RPMI8226 (cell line): Measurements from ENCODE around the gene PLXNA2.
A peak's percentile ranks its signal among the peaks of the same experiment; 100 is the strongest.

Experiments
- DNase-seq: peaks from one replicate; pipeline ENCODE4 v3.0.0-alpha.2; 2015

PLXNA2 gene

DNA sequence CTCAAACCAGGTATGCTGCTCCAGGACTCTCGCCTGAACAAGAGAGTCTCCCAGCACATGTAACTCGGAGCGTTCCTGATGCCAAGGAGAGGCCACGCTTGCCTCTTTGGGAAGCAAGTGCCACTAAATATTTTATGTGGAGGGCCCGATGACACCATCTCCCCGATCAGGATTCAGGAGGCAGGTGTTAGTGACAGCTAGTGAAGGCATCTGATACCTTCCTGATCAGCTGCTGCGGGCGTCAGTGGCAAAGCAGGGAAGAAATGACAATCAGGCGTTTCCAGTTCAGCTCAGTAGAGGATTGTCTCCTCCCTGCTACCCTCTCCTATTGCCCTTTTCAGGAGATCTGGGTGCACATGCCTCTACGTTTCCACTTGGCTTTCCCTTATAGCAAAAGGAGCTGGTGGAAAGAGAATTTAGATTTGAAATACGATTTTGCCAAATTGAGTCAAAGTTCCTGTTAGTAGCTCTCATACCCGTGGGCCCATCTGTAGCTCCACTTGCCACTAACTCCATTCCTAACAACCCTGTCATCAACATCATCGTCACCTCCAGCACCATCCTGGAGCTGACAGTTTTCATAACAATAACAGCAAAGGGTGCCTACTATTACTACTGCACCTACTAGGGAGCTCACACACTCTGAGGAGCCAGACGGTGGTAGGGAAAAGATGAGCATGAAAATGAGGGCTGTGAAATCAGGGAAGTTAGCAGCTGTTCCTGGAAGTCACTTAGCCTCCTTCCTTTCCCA, 21.6 kb downstream of the PLXNA2 start:
- DNase-seq: no peak

DNA sequence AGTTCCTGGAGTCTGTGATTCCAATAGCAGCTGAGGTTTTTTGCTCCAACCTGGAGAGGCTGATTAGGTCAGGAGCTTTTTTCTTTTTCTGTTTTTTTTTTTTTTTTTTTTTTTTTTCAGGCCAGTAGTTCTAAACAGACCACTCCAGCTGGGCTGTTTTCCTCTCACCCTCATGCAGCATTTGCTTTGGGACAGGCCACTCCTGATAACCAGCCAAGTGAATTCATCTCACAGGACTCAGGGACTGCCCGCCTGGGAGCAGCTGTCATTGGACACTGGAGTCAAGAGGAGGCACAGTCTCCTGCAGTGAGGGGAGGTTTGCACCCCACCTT, 22.9 kb downstream of the PLXNA2 start:
- DNase-seq: no peak

GRCh38 chr1:208219659-208220282, 24.4 kb downstream of the PLXNA2 start:
- DNase-seq: no peak

GRCh38 chr1:208219098-208219658, 25.0 kb downstream of the PLXNA2 start:
- DNase-seq: no peak

DNA sequence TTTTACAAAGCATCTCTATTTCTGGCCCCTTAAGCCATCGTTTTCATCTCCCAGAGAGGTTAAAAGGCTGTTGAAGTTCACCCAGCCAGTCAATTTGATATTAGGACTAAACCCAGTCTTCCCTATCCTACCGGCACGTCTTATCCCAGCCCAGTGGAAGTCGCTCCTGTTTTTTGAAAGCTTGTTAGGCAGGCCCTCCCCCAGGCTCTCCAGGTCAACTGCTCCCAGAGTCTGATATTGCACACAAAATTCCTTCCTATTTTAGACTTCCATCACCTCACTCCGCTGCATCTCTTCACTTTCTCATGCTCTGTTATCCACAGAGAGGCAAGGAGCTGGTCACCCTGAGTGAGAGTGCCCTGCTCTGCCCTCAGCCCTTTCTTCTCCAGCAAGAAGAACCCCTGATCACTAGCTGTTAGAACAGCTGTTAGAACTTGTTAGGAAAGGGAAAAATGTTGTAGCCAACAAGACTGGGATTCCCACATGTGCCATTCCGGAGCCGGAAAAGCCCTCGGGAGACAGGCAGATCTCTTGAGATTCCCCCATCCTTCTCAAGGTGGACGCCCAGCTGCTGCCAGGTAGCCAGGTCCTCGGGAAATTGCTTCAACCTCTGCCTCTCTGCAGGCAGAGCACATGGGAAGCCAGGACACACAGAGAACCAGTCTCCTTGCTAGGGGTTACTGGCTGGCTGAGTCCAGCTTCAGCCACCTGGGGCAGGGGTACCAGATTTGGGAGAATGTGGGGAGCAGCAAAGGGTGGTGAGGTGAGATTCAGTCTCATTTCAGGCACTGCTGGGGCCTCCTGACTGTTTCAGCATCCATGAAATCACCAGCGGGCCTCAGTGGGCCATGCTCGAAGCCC, 25.7 kb downstream of the PLXNA2 start:
- DNase-seq: no peak

DNA sequence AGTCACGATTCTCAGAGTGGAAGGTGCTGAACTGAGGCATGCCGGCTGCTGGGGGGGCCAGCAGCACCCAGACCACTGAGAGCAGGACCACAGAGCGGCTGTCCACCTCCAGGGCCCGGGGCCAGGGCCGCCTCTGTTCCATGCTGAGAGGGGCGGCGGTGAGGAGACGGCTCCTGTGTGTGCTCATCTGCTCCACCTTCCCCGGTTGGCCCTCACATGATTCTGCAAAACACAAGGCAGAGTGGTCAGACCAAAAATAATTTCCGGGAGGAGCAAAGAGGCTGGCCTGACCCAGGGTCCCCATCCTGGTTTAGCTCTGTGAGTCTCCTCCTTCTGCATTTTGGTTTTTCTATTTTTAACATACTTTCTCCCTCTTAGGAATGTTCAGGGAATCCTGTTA, 26.4 kb downstream of the PLXNA2 start:
- DNase-seq: no peak

DNA sequence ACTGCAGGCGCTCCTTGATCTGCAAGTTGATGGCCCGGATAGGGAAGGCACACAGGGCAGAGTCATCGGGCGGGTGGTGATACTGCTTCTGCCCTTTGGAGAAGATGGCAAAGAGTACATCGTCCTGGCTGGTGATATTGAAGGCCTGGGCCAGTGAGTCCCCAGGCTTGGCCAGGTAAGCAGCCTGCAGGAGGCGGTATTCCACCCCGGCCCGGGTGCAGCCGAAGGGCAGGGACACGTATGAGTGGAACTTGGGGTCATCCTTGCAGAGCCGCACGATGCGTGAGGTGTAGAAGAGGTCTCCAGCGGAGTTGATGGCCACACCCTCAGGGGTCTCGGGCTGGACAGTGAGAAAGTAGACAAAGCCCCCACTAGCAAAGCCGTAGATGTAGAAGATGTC, 27.4 kb downstream of the PLXNA2 start:
- no peak for DNase-seq

GRCh38 chr1:208216062-208216461, 28.1 kb downstream of the PLXNA2 start:
- no peak for DNase-seq

DNA sequence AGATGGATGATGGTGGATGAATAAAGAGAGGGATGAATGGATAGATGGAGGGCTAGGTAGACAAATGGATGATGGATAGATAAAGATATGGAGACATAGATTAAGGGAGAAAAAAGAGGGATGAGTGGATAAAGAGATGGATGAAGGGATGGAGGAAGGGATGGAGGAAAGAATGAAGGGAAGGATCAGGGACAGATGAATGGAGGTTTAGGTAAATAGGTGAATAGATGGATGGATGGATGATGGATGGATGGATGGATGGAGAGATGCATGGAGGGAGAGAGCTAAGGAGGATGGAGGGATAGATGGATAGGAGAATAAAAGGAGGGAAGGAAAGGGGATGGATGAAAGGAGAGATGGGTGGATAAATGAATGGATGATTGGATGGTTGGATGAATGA, 28.8 kb downstream of the PLXNA2 start:
- DNase-seq: no peak

DNA sequence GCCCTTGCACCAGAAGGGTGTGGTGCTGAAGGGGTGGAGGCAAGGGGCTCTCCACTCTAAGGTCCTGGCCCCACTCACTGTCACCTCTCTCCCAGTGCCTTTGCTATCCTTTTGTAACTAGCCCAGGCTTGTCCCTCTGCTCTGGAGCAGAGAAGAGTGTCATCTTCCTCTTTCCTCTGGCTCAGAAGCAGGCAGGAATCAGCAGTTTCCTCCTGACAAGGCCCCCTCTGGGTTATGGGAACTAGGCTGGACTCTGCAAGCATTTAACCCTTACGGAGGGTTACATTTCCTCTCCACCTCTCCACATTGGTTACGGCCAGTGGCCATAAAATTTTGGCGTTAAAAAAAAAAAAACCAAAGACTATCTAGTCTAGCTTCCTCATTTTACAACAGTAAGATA, 30.4 kb downstream of the PLXNA2 start:
- DNase-seq: no peak

DNA sequence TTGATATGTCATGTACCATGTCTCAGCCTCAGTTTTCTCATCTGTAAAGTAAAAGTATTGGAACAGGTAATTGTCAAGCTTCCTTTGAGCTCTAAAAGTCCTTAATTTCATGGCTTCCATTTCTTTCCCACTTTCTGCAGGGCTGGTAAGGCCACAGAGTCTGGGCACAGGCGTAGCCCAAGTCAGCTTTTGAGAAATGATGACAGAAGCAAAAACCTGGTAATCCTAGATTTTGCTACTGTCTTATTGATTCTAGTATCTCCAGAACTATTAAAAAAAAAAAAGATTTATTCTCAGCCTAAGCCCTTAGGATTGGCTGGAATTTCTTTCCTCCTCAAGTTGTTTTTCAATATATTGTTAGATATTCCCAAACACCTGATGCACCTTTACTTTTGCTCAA, 31.3 kb downstream of the PLXNA2 start:
- no peak for DNase-seq

DNA sequence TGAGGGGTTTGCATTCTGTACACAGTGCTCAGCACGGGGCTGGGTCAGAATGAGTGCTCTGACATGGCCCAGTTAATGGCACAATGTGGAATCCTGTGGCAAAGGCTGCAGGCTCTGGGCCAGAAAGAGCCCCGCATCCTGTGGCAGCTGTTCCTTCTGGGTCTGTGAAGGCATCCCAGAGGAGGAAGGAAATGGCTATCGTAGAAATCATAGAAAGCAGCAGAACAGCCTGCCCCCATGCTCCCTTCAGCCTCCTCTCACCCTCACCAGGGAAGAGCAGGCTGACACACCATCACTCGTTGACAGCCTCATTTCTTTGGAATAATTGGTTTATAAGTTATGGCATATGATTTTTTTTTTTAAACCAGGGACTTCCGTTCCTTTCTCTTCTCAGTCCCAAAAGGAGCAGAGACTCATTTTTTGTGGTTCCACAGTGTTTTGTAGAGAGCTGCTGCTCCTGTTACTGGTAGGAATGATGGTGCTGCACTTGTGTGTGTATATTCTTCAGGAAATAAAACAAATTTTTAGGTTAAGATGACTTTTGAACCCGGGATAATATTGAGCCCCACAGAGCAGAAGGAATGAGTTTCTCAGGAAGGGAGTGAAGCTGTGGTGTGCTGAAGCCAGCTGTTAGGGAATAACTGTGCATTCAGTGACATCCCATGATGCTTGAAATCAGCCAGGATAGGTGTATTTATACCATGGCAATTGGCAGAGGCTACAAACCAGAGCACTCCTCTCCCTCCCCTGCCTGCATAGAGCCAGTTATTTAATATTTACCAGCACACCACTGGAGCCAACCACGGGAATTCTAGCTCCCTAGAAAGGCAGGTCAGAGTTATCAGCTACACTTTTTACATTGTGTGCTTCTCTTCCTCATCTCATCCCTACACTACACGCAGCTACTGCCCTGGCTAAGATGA, 32.0 kb downstream of the PLXNA2 start:
- DNase-seq: no peak

DNA sequence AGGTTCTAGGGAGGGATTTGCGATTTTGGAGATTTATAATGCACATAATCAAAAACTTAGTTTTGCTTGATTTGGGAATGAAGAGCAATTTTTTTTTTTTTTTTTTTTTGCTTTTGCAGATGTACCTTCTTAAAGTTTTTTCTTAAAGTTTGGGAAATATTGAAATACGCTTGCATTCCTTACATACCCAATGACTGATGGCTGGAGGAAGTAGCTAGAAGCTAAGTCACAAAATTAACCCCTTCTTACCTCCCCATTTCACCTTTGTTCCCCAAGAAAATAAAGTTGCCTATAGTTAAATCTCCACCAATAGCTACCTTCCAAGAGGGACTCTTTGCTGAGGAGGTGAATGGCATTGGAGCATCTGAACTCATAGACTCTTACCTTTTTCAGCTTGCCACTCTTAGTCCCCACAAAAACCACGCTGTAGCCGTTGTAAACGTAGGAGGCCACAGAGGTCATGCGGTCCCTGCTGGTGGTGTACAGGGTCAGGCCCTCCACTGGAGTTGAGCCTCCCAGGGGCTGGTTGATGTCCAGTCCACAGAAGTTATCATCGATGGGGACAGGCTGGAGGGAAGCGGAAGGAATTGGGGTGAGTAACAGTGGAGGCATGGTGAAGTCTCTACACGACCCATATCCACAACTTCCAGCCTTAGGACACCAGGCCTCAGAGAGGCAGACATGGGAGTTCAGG, 34.1 kb downstream of the PLXNA2 start:
- DNase-seq: no peak

GRCh38 chr1:208209286-208209685, 34.9 kb downstream of the PLXNA2 start:
- DNase-seq: no peak

DNA sequence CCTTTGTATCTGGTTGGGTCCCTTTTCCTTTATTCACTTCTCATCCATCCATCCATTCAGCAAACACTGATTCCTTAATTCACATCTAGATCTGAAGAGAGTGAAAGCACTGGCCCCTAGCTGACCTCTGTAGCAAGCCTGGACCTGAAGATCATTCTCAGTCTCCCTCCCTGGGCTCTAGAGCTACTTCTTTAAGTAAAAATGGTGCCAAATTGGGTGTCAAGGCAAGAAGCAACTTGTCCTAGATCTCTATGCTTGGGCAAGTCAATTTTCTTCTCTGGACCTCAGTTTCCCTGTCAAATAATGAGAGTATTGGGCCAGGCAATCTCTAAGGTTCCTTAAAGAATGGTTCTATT, 36.1 kb downstream of the PLXNA2 start:
- DNase-seq: no peak

- DNase-seq: peak; percentile 94
Measured at GRCh38 chr1:208207388-208208131, 36.6 kb downstream of the PLXNA2 start.

DNA sequence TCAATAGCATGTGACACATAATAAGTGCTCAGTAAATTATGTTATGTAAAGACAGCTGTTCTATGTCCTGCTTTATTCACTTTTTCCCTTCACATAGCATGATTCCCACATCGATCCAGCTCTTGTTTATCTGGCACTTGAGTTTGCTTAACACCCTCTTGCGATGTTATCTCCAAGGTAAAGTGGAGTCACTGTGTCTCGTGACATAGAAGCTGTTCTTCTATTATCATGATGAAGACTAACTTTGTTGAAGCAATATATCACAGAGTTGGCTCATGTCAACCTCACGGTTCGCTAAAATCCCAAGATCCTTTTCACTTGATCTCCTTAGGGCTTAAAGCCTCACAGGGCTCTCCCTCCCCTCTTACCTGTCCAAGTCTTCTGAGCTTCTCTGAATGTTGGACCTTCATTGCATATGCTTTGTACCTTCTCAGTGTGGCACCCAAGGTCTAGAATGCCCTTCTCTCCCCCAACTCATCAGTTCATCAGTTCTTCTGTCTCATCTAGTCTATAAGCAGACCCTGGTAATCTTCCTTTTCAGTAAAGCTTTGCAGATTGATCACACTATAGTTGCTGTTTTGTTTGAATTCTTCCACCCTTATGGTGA, 38.0 kb downstream of the PLXNA2 start:
- no peak for DNase-seq

GRCh38 chr1:208205216-208206013, 38.8 kb downstream of the PLXNA2 start:
- DNase-seq: no peak

DNA sequence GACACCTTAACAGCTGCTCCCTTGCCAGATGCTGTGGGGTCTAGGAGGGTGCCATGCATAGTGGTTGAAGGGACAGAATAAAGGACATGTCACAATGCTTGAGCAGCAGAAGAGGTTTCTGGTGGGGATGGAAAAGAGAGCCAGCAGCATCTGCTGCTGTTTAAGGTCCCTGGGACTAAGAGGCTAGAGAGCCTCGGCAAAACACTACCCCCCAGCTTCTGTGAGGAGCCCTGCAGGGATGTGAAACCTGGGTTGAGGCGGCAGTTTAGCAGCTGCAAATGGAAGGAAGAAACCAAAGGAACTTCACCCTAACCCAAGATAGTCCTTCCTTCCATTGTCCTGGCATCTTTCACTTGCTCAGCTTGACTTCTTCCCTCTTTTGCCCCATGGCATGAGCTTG, 39.4 kb downstream of the PLXNA2 start:
- DNase-seq: peak; percentile 43
